RPMI7951 (cell line): ENCODE results near the gene THNSL1. TPM values are rescaled to one million over a fixed set of nuclear protein-coding genes. Genes with fewer than 3 reads are reported as not detected.
"Not testable (repeated sequence)": the region's sequence is repeated elsewhere in the genome, so short reads cannot be mapped to it uniquely, and the experiment has no call there.

ENCODE experiments used
- DNase-seq: peaks from one replicate; pipeline ENCODE4 v3.0.0-alpha.2; 2012; ENCODE audit warnings: low read depth
- total RNA-seq: library from RNA; depleted of rRNA; stranded (reverse); fragments of >200 nt; shearing (Covaris generic); gene quantifications from 2 replicates; pipeline ENCODE4 v1.2.3, GENCODE V29; 2014; rRNA removed

Gene THNSL1, protein sequence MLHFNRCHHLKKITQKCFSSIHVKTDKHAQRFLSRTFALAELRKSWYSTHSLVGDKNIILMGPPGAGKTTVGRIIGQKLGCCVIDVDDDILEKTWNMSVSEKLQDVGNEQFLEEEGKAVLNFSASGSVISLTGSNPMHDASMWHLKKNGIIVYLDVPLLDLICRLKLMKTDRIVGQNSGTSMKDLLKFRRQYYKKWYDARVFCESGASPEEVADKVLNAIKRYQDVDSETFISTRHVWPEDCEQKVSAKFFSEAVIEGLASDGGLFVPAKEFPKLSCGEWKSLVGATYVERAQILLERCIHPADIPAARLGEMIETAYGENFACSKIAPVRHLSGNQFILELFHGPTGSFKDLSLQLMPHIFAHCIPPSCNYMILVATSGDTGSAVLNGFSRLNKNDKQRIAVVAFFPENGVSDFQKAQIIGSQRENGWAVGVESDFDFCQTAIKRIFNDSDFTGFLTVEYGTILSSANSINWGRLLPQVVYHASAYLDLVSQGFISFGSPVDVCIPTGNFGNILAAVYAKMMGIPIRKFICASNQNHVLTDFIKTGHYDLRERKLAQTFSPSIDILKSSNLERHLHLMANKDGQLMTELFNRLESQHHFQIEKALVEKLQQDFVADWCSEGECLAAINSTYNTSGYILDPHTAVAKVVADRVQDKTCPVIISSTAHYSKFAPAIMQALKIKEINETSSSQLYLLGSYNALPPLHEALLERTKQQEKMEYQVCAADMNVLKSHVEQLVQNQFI
- 4.5 and 4.8 TPM in 2 replicates for total RNA-seq

DNA sequence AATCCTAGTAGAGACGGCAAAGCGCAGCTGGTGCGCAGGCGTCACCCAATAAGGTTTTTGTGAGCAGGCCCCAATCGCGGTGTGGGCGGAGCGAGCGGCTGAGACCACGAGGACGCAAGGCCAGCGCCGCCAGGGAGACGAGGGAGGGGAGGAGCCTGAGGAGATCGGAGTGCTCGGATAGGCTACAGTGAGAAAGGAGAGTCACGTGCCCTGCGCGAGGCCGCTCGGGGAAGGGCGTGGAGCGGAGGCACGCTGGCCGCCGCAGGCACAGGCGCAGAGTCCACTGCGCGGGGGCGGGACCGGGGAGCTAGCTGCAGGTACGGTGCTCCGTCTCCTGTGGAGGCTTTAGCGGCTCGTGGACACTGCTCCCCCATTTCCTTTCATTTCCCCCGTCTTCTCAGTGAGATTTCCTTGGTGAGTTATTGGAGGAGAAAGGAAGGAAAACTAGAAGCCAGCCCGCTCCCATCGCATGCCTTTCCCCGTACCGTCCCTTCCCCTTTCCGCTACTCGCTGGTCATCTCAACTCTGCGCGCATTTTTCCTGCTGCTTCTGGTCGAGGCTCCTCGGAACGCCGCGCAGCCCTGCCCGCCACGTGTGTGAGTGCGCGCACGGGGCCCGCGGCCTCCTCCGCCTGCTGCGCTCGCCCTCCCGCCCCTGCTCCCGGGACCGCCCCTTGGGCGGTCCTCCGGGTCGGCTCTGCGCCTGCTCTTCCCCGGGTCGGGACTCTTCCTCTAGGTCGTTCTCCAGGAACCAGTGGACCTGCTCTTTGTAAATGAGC, at the start of gene THNSL1:
Gene THNSL1, plus strand, starts transcription at position 237 of the 778 bp plus-strand sequence. CDS start 6,612 bp downstream, outside the sequence.
- peak; percentile 99 for DNase-seq

GRCh38 chr10:24966962-24967481, 49.4 kb upstream of the THNSL1 start:
- DNase-seq: no peak

GRCh38 chr10:24968349-24968748, 48.1 kb upstream of the THNSL1 start:
- DNase-seq: no peak

DNA sequence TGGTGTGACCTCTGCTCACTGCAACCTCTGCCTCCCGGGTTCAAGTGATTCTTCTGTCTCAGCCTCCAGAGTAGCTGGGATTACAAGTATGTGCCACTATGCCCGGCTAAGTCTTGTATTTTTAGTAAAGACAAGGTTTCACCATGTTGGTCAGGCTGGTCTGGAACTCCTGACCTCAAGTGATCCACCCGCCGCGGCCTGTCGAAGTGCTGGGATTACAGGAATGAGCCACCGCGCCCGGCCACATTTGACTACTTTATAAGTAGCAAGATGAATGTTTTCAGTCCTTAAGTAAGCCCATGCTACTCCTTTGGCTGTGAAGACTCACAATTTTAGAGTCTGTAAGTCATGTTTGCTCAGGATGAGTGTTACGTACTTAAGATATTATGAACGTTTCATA, 47.5 kb upstream of the THNSL1 start:
- not testable (repeated sequence) for DNase-seq

- no peak for DNase-seq
Measured at GRCh38 chr10:24969841-24970281, 46.6 kb upstream of the THNSL1 start.

- no peak for DNase-seq
Measured at GRCh38 chr10:24971374-24971773, 45.0 kb upstream of the THNSL1 start.

DNA sequence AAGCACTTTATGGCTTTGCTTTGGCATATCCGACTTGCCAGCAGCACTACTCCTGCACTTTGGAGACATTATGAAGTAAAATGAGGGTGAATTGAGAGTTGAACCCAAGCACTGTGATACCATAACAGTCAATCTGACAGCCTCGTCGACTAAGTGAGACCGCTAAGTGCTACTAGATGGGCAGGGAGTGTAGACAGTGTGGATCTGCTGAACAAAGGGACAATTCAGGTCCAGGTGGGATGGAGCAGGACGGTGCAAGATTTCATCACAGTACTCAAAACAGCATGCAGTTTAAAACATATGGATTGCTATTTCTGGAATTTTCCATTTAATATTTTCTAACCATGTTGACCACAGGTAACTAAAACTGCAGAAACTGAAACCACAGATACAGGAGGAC, 43.2 kb upstream of the THNSL1 start:
- no peak for DNase-seq

DNA sequence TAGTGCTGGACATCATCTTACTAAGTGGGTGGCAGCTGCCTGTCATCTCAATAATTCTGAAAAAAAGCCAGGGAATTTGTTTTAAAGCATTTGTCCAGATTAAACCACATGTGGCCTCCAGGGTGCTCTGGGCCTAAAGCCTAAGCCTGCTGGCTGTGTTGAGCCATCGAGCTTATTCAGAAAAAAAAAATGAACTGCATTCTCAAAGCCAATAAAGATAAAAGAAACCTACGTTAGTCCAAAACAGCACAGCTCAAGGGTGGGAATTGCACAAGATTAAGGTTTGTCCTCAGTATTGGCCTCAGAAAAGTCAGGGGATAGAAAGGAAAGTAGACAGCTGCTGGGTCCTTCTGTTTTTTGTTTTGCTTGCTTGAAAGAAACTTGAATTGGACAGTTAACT, 41.4 kb upstream of the THNSL1 start:
- peak; percentile 59 for DNase-seq

DNA sequence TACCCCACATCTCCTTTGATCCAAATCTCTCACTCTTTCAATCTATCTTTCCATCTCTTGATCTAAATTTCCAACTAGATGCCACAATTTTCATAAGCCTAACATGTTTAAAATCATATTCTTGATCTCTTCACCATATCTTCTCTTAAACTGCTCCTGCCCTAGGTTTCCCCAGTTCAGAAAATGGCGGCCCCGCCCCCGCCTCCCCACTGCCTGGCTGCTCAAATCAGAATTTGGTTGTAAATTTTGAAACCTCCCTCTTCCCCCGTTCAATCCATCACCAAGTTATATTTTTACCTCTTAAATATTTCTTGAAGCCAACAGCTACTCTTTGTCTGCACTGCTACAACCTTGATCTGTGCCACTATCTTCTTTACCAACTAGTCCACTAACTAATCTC, 36.7 kb upstream of the THNSL1 start:
- DNase-seq: no peak

DNA sequence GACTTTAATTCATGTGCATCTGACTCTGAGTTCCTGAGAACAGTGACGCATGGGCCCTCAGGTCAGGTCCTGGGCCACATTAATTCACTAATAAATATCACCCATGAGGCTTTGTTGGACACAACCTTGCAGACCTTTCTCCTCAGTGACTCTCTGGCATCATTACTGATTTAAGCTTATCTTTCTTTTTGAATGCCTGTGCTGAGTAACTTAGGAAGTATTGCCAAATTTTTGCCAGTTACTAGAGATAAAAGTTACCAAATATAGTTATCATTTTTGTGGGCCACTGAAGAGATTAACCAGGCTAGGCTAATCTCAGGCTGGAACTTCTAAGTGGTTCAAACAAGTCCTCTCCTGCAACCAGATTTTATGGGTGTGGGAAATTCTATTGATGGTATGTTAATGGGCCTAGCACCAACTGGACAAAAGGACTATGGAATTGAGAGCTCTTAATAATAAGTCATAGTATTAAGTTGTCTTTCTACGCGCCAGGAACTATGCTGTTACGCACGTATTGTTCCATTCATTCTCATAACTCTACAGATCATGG, 35.2 kb upstream of the THNSL1 start:
- DNase-seq: no peak

GRCh38 chr10:24982319-24983112, 33.9 kb upstream of the THNSL1 start:
- no peak for DNase-seq

GRCh38 chr10:24983130-24983529, 33.3 kb upstream of the THNSL1 start:
- DNase-seq: no peak

GRCh38 chr10:24983946-24984345, 32.5 kb upstream of the THNSL1 start:
- DNase-seq: no peak

DNA sequence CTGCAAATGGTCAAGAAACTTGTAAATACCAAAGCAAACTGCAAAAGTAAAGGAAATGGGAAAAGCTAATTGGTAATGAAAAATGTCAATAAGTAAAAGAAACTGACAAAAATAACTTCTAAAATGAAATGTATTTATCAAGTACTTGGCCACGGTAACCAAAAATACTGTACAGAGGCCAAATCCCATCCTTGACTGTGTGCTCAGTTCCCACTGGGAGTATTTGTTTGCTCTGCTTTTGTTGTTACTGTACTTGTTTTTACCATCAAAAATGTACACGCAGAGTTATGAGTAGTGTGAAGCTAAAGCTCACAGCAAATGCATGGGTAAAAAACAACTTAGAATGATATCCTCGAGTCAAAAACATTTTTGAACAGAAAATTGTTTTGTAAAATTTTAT, 31.5 kb upstream of the THNSL1 start:
- no peak for DNase-seq

- DNase-seq: no peak
Measured at GRCh38 chr10:24988831-24989640, 27.4 kb upstream of the THNSL1 start.

- DNase-seq: peak; percentile 4
Measured at GRCh38 chr10:24989867-24990266, 26.5 kb upstream of the THNSL1 start.

GRCh38 chr10:24991298-24991697, 25.1 kb upstream of the THNSL1 start:
- no peak for DNase-seq

GRCh38 chr10:24992512-24993133, 23.8 kb upstream of the THNSL1 start:
- no peak for DNase-seq

GRCh38 chr10:24993237-24993958, 23.0 kb upstream of the THNSL1 start:
- DNase-seq: no peak
